Measurements from ENCODE around the gene JMJD6. TPM values are rescaled to one million over a fixed set of nuclear protein-coding genes. Genes with fewer than 3 reads are reported as not detected.

The JMJD6 gene
- total and polyA plus RNA-seq, 9 of the 15 experiments (the other 6 are each of a cell fraction or from before 2014, with no cell fraction given): 2.5 to 52.3 (median 36.3) TPM

DNA sequence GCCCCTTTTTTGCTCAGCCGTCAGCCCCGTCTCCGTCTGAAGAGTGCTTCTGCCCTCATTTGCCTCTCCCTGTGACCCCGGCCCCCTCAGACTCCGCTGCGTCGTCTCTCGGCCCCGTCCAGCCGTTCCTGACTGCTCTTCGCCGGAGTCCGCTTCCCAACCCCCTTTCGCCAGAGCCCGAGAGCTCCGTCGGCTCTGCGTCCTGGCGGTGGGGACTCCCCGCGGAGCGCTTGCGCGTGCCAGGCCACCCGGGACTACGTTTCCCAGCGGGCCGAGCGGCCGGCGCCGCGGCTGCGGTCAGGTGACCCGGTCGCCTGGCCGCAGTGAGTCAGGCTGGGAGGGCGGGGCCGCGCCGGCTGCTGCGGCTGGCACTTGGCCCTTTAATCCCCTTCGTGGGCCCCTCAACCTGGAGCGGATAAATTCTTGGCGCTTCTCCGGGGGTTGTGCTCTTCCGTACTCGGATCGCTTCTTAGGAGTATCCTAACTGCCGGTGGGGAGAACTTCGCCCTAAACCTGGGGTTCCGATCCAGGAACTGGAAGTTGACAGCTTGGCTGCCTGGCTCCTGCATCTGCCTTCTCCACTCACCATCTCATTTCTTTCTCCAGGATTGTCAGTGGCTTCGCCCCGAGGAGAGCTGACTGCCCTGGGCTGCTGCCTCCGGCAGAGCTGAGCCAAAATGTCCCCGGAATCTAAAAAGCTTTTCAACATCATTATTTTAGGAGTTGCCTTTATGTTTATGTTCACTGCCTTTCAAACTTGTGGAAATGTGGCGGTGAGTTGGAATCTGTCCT lies 11.5 kb upstream of the JMJD6 start, which contains the start of gene MFSD11 (continued):
- TF ChIP-seq, protein P1, sequence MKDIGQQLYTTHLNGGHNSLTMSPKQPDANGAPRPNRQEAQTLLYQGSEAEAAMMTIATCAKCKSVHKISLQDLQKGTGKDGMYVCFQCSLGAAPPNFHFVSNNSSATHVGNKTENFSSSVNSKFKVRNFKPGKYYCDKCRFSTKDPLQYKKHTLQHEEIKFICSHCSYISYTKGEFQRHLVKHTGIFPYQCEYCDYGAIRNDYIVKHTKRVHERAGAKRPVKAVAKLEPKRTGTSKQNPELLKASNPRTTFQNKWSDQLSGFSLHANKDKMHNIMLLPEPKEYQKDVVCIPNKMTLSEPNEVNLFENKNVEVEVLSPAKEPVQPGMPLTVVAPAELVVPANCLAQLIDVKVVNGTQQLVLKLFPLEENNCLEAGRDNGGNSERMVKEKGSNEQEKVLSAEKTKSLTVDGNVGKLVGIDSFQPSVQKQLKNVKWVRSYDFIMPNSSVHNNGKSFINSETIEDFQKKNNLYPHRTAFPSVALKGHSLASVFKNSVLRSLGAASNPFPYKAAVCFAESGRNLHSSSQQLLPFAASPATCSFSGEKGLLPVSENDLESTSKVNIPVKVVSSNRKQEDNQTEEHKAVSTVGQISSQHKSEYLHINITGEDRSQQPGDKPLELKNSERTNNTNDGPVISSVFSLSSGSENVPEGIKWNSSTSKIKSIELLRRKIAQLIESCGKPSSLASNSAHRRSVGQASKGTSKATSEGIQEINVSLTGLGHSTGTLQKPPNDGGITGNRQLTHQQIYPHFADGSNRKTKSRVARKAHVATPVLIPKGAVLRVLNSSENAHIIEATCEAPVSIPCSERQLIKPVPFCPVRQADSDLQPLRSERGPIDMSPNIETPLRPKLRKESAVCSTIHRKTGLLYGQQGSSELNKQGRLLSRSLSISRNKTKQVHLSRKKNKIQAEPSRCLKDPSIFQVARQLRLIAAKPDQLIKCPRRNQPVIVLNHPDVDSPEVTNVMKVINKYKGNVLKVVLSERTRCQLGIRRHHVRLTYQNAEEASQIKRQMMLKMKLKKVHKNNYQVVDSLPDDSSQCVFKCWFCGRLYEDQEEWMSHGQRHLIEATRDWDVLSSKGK (CRISPR knock-in tag; IDR thresholded peaks at IDR 0.05): no peak
- peak; percentile 93 to 95 for TF ChIP-seq NRF1 (conservative IDR thresholded peaks at IDR 0.05 in 1 of 2, IDR thresholded peaks at IDR 0.05 in 1 of 2)
- no peak for TF ChIP-seq ZBTB8A (IDR thresholded peaks at IDR 0.05; ENCODE audit: partially characterized antibody)
- TF ChIP-seq ETS2 (tag; IDR thresholded peaks at IDR 0.05; ENCODE audit: borderline replicate concordance, poor library complexity, severe bottlenecking): no peak
- TF ChIP-seq GTF2A2 (tag; IDR thresholded peaks at IDR 0.05): no peak
- TF ChIP-seq, protein P2, sequence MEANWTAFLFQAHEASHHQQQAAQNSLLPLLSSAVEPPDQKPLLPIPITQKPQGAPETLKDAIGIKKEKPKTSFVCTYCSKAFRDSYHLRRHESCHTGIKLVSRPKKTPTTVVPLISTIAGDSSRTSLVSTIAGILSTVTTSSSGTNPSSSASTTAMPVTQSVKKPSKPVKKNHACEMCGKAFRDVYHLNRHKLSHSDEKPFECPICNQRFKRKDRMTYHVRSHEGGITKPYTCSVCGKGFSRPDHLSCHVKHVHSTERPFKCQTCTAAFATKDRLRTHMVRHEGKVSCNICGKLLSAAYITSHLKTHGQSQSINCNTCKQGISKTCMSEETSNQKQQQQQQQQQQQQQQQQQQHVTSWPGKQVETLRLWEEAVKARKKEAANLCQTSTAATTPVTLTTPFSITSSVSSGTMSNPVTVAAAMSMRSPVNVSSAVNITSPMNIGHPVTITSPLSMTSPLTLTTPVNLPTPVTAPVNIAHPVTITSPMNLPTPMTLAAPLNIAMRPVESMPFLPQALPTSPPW (CRISPR knock-in tag; IDR thresholded peaks at IDR 0.05): peak; percentile 81; the same call in 1 of the 2 replicates
- TF ChIP-seq CTBP1 (IDR thresholded peaks at IDR 0.05; ENCODE audit: borderline replicate concordance): no peak; the same call in 1 of the 2 replicates
- TF ChIP-seq TFAM (CRISPR knock-in tag; conservative IDR thresholded peaks at IDR 0.05): no peak
- TF ChIP-seq ZFP1 (CRISPR knock-in tag; IDR thresholded peaks at IDR 0.05): no peak
- TF ChIP-seq MBD2 (IDR thresholded peaks at IDR 0.05; ENCODE audit: borderline replicate concordance, low read depth): peak; percentile 67; the same call in 1 of the 2 replicates
- TF ChIP-seq NR4A1 (CRISPR knock-in tag; IDR thresholded peaks at IDR 0.05): no peak
- TF ChIP-seq NR4A1 (tag; IDR thresholded peaks at IDR 0.05): peak; percentile 19; the same call in 1 of the 2 replicates
- peak; percentile 97 for TF ChIP-seq HCFC1 (IDR thresholded peaks at IDR 0.05; ENCODE audit: low read depth, low read length)
- TF ChIP-seq, protein P3, sequence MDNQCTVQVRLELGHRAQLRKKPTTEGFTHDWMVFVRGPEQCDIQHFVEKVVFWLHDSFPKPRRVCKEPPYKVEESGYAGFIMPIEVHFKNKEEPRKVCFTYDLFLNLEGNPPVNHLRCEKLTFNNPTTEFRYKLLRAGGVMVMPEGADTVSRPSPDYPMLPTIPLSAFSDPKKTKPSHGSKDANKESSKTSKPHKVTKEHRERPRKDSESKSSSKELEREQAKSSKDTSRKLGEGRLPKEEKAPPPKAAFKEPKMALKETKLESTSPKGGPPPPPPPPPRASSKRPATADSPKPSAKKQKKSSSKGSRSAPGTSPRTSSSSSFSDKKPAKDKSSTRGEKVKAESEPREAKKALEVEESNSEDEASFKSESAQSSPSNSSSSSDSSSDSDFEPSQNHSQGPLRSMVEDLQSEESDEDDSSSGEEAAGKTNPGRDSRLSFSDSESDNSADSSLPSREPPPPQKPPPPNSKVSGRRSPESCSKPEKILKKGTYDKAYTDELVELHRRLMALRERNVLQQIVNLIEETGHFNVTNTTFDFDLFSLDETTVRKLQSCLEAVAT (IDR thresholded peaks at IDR 0.05): peak in 1 of 2 experiments; percentile 14; a peak in 1 of 4 replicates
- peak; percentile 63 for TF ChIP-seq SUPT5H (IDR thresholded peaks at IDR 0.05)
- TF ChIP-seq, protein P4, sequence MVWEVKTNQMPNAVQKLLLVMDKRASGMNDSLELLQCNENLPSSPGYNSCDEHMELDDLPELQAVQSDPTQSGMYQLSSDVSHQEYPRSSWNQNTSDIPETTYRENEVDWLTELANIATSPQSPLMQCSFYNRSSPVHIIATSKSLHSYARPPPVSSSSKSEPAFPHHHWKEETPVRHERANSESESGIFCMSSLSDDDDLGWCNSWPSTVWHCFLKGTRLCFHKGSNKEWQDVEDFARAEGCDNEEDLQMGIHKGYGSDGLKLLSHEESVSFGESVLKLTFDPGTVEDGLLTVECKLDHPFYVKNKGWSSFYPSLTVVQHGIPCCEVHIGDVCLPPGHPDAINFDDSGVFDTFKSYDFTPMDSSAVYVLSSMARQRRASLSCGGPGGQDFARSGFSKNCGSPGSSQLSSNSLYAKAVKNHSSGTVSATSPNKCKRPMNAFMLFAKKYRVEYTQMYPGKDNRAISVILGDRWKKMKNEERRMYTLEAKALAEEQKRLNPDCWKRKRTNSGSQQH (CRISPR knock-in tag; IDR thresholded peaks at IDR 0.05): peak; percentile 36; the same call in 1 of the 2 replicates
- no peak for TF ChIP-seq NCOA1 (IDR thresholded peaks at IDR 0.05; ENCODE audit: low read depth)
- TF ChIP-seq ZNF384 (IDR thresholded peaks at IDR 0.05; ENCODE audit: low read depth, low read length): peak; percentile 0; the same call in 1 of the 2 replicates
- TF ChIP-seq, protein P5, sequence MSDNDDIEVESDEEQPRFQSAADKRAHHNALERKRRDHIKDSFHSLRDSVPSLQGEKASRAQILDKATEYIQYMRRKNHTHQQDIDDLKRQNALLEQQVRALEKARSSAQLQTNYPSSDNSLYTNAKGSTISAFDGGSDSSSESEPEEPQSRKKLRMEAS (CRISPR knock-in tag; IDR thresholded peaks at IDR 0.05): peak; percentile 86
- peak; percentile 46 for TF ChIP-seq FUS (optimal IDR thresholded peaks at IDR 0.05; ENCODE audit: low read depth, low read length)
